ENCODE measurements around the gene DOCK8. TPM values are rescaled to one million over a fixed set of nuclear protein-coding genes. Genes with fewer than 3 reads are reported as not detected.

The DOCK8 gene
- total RNA-seq, 1 donor from 2014 or later: 4.4 TPM

- Mint-ChIP-seq H3K4me1 (ENCODE audit: low read depth, unreplicated experiment) (peaks cover 3% of the 10 kb centered on the region), H3K4me3 (ENCODE audit: unreplicated experiment) (no peak overlapping the region), H3K9me3 (ENCODE audit: unreplicated experiment) (no peaks in the 10 kb centered on the region), H3K27me3 (ENCODE audit: low read depth, unreplicated experiment) (peaks cover 11% of the 10 kb centered on the region), H3K27ac (ENCODE audit: unreplicated experiment) (no peak overlapping the region), H3K36me3 (ENCODE audit: low read depth, unreplicated experiment) (no peaks in the 10 kb centered on the region)
- no peak overlapping the region for H3K4me3 ChIP-seq (ENCODE audit: insufficient read depth, low read depth, low read length)
- no peaks in the 10 kb centered on the region for H3K27me3 ChIP-seq (ENCODE audit: insufficient read depth, low read length)
- H3K36me3 ChIP-seq (ENCODE audit: insufficient read depth, low read length): no peaks in the 10 kb centered on the region
- no peak for DNase-seq (ENCODE audit: low read depth)
- H2AFZ ChIP-seq (ENCODE audit: low read depth, low read length): no peak overlapping the region
- H4K20me1 ChIP-seq (ENCODE audit: insufficient read depth, low read length): no peaks in the 10 kb centered on the region
- H3K4me2 ChIP-seq (ENCODE audit: low read length): no peak overlapping the region
- no peaks in the 10 kb centered on the region for H3K9me3 ChIP-seq (ENCODE audit: insufficient read depth, low read depth, low read length)
- TF ChIP-seq EZH2 (IDR thresholded peaks at IDR 0.05; ENCODE audit: insufficient read depth, low read length): no peak
- TF ChIP-seq, protein P1, sequence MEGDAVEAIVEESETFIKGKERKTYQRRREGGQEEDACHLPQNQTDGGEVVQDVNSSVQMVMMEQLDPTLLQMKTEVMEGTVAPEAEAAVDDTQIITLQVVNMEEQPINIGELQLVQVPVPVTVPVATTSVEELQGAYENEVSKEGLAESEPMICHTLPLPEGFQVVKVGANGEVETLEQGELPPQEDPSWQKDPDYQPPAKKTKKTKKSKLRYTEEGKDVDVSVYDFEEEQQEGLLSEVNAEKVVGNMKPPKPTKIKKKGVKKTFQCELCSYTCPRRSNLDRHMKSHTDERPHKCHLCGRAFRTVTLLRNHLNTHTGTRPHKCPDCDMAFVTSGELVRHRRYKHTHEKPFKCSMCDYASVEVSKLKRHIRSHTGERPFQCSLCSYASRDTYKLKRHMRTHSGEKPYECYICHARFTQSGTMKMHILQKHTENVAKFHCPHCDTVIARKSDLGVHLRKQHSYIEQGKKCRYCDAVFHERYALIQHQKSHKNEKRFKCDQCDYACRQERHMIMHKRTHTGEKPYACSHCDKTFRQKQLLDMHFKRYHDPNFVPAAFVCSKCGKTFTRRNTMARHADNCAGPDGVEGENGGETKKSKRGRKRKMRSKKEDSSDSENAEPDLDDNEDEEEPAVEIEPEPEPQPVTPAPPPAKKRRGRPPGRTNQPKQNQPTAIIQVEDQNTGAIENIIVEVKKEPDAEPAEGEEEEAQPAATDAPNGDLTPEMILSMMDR (IDR thresholded peaks at IDR 0.05; ENCODE audit: insufficient read depth, low read depth, low read length): no peak
- no peak overlapping the region for H3K27ac ChIP-seq (ENCODE audit: low read depth, low read length)
- FAIRE-seq: no peak
- H3K4me1 ChIP-seq (ENCODE audit: insufficient read depth, low read length): no peaks in the 10 kb centered on the region
- H3K9ac ChIP-seq (ENCODE audit: low read length): no peak overlapping the region
- no peaks in the 10 kb centered on the region for H3K79me2 ChIP-seq (ENCODE audit: insufficient read depth, low read length)
Observed at GRCh38 chr9:374736-375135, 160.1 kb downstream of the DOCK8 start.

- Histone ChIP-seq H3K4me1 (ENCODE audit: insufficient read depth, low read length) (no peaks in the 10 kb centered on the region), H4K20me1 (ENCODE audit: insufficient read depth, low read length) (no peaks in the 10 kb centered on the region), H2AFZ (ENCODE audit: low read depth, low read length) (no peak overlapping the region), H3K9me3 (ENCODE audit: insufficient read depth, low read depth, low read length) (no peaks in the 10 kb centered on the region), H3K27ac (ENCODE audit: low read depth, low read length) (no peak overlapping the region), H3K4me2 (ENCODE audit: low read length) (no peak overlapping the region), H3K79me2 (ENCODE audit: insufficient read depth, low read length) (no peaks in the 10 kb centered on the region), H3K36me3 (ENCODE audit: insufficient read depth, low read length) (no peaks in the 10 kb centered on the region), H3K4me3 (ENCODE audit: insufficient read depth, low read depth, low read length) (no peak overlapping the region), H3K27me3 (ENCODE audit: insufficient read depth, low read length) (no peaks in the 10 kb centered on the region), H3K9ac (ENCODE audit: low read length) (no peak overlapping the region)
- no peak for DNase-seq (ENCODE audit: low read depth)
- H3K4me3 Mint-ChIP-seq (ENCODE audit: unreplicated experiment): no peak overlapping the region
- peaks cover 11% of the 10 kb centered on the region for H3K27me3 Mint-ChIP-seq (ENCODE audit: low read depth, unreplicated experiment)
- no peak overlapping the region for H3K27ac Mint-ChIP-seq (ENCODE audit: unreplicated experiment)
- no peaks in the 10 kb centered on the region for H3K36me3 Mint-ChIP-seq (ENCODE audit: low read depth, unreplicated experiment)
- no peak for FAIRE-seq
- peaks cover under 1% of the 10 kb centered on the region for H3K4me1 Mint-ChIP-seq (ENCODE audit: low read depth, unreplicated experiment)
- TF ChIP-seq EZH2 (IDR thresholded peaks at IDR 0.05; ENCODE audit: insufficient read depth, low read length): no peak
- TF ChIP-seq, protein P1 (IDR thresholded peaks at IDR 0.05; ENCODE audit: insufficient read depth, low read depth, low read length): no peak
- H3K9me3 Mint-ChIP-seq (ENCODE audit: unreplicated experiment): no peaks in the 10 kb centered on the region
Observed at GRCh38 chr9:376115-376514, 161.4 kb downstream of the DOCK8 start.

GRCh38 chr9:378263-378662 is 163.6 kb downstream of the DOCK8 start:
- Histone ChIP-seq H4K20me1 (ENCODE audit: insufficient read depth, low read length) (no peaks in the 10 kb centered on the region), H3K9me3 (ENCODE audit: insufficient read depth, low read depth, low read length) (no peaks in the 10 kb centered on the region), H3K36me3 (ENCODE audit: insufficient read depth, low read length) (no peaks in the 10 kb centered on the region), H3K79me2 (ENCODE audit: insufficient read depth, low read length) (no peaks in the 10 kb centered on the region), H3K27ac (ENCODE audit: low read depth, low read length) (no peak overlapping the region), H3K9ac (ENCODE audit: low read length) (no peak overlapping the region), H3K27me3 (ENCODE audit: insufficient read depth, low read length) (no peaks in the 10 kb centered on the region), H3K4me2 (ENCODE audit: low read length) (no peak overlapping the region), H3K4me3 (ENCODE audit: insufficient read depth, low read depth, low read length) (no peak overlapping the region), H2AFZ (ENCODE audit: low read depth, low read length) (no peak overlapping the region), H3K4me1 (ENCODE audit: insufficient read depth, low read length) (no peaks in the 10 kb centered on the region)
- FAIRE-seq (no peak), DNase-seq (ENCODE audit: low read depth) (no peak)
- Mint-ChIP-seq H3K36me3 (ENCODE audit: low read depth, unreplicated experiment) (no peaks in the 10 kb centered on the region), H3K9me3 (ENCODE audit: unreplicated experiment) (no peaks in the 10 kb centered on the region), H3K4me3 (ENCODE audit: unreplicated experiment) (no peak overlapping the region), H3K4me1 (ENCODE audit: low read depth, unreplicated experiment) (no peaks in the 10 kb centered on the region), H3K27me3 (ENCODE audit: low read depth, unreplicated experiment) (peaks cover 11% of the 10 kb centered on the region), H3K27ac (ENCODE audit: unreplicated experiment) (no peak overlapping the region)
- no peak for TF ChIP-seq EZH2 (IDR thresholded peaks at IDR 0.05; ENCODE audit: insufficient read depth, low read length)
- TF ChIP-seq, protein P1 (IDR thresholded peaks at IDR 0.05; ENCODE audit: insufficient read depth, low read depth, low read length): no peak
